ENCODE results near the gene MAN1A1.

The MAN1A1 gene

DNA sequence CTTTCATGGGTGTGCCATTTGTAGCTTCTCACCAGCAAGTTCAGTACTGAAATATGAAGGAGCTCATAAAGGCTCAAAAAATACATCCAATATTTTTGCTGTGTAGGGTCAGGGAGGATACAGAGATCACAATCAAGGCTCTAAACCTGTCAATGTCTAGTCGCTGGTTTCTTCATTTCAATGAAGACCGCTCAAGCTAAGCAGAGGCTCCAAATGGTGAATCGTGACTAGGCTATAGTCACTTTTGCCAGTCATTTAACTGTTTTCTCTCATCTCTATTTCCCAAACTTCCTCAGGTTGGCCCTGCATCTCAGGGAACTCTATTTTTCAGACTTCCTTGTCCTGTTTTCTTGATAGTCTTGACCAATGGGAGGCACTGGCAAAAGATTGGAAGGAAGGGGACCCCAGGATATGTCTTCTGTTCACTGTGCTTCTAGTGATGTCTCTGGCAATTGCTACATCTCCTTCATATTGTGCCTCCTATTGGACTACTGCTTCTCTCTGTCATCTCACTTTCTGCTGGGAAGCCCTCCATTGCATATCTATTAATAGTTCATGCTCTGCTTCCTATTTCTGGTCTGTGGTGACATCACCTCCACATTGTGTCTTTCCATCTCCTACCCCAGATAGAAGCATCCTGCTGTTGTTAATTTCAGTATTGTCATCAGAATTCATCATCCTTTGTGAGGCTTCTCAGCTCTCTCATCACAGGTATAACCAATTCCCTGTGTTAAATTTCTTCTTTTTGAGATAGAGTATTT is 183.4 kb downstream of the MAN1A1 start:
- TF ChIP-seq, protein P1, sequence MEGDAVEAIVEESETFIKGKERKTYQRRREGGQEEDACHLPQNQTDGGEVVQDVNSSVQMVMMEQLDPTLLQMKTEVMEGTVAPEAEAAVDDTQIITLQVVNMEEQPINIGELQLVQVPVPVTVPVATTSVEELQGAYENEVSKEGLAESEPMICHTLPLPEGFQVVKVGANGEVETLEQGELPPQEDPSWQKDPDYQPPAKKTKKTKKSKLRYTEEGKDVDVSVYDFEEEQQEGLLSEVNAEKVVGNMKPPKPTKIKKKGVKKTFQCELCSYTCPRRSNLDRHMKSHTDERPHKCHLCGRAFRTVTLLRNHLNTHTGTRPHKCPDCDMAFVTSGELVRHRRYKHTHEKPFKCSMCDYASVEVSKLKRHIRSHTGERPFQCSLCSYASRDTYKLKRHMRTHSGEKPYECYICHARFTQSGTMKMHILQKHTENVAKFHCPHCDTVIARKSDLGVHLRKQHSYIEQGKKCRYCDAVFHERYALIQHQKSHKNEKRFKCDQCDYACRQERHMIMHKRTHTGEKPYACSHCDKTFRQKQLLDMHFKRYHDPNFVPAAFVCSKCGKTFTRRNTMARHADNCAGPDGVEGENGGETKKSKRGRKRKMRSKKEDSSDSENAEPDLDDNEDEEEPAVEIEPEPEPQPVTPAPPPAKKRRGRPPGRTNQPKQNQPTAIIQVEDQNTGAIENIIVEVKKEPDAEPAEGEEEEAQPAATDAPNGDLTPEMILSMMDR (conservative IDR thresholded peaks at IDR 0.05) = no peak
- H3K27ac ChIP-seq = no peak overlapping the region

DNA sequence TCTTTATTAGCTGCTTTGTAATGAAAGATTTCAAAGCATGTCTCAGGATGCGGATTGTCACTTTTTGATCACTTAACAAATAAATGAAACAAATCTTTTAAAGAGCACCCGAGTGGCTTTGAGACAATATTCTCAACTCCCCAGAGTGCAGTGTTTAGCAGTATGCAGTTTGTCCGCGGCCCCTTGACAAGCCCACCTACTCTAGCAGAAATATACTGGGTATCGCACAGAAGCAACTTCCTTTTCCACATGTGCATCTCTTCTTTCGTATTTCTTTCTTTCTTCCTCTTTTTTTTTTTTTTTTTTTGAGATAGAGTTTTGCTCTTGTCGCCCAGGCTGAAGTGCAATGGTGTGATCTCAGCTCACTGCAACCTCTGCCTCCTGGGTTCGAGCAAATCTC is 186.6 kb downstream of the MAN1A1 start:
- TF ChIP-seq, protein P1 (conservative IDR thresholded peaks at IDR 0.05) = no peak
- H3K27ac ChIP-seq = no peak overlapping the region

DNA sequence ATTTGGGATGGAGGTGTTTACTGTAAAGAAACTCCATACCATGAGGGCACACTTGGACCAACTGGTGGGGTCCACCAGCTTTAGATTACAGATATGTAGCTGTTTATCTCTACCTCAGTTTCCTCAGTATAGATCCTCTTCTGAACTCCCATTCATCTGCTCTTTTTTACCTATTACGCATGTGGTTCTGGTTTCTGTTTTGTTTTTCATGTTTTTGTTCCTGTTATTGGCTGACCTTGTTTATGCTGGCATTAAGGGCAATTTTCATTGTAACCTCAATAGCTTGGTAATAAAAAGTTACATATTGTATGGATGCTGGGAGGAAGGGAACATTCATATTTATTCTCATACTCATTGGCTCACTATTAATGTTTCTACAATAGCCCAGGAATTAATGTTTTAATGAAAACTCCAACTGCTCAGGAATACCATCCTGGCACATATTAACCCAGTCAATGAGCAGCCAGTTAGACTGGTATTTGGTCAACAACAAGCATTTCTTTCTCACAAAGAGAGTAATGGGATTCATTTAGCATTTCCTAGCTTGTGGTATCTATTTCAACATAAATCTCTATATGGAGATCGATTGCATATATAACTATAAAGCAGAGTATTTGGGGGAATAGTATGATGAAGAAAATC is 187.3 kb downstream of the MAN1A1 start:
- H3K27ac ChIP-seq = no peak overlapping the region
- TF ChIP-seq, protein P1 (conservative IDR thresholded peaks at IDR 0.05) = no peak

DNA sequence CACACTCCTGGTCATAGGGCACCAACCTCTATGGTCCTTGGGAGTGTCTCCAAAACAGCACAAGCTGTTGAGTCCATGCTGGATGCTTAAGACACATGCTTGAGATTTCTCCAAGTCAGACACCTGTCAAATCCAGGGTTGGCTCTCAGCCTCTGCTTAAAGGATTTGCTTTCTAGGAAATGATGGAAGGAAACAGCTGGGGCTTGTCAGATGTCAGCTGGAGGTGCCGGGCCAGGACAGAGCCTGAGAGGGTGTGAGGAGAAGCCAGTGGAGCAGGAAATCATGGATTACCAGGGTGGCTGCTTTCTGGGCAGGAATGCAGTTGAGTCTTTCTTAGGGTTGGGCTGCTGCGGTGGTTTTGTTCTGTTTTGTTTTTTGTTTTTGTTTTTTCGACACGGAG is 188.1 kb downstream of the MAN1A1 start:
- TF ChIP-seq, protein P1 (conservative IDR thresholded peaks at IDR 0.05) = no peak
- H3K27ac ChIP-seq = no peak overlapping the region

DNA sequence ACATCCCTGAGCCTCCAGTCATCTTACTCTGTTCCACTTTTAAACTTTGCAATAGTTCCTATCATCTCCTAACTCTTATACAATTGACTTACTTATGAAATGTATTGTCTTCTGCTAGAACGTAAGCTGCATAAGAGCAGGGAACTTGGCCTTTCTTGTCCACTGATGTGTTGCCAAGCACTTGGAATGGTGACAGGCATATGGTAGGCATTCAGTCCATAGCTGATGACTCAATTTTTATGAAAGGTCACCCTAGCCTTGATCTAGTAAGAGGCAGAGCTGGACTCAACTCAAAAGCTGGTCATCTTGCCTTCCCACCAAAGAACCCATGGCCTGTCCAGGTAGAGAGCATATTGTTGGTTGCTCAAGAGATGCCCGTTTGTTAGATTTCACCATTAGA is 188.7 kb downstream of the MAN1A1 start:
- no peak overlapping the region for H3K27ac ChIP-seq
- TF ChIP-seq, protein P1 (conservative IDR thresholded peaks at IDR 0.05) = no peak

DNA sequence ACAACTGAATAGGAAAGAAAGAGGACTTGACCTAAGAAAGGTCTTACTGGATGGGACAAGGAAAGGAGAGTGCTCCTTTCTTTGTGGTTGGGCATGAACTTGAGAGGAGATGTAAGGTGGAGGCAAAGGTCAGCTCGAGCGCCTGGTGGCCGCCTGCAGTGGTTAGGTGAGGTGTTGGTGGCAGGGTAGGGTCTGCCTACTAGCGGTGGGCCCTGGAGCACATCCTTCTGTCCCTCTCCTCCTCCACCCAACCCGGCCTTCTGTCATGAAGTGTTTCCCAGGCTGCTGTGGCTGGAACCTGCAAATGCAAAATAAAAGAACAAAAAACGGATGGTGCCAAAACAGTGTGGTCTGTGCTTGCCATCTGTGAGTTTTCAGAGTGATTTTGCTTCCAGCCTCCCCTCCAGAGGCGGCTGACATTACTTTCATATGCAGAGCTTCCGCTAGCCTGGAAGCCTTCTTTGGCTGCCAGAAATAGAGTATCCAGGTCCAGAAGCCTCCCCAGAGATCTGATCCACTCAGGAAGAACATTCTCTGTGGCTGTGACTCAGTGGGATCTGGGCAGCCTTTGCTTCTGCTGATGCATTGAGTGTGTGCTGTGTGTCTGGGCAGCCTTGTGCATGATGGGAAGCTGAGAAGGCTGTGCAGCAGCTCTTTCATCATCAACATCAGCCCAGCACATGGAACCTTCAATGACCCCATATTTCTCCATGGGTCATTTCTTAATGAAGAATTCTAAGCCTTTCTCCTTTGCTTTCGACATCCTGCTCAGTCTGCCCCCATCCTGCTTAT is 191.3 kb downstream of the MAN1A1 start:
- no peak overlapping the region for H3K27ac ChIP-seq
- TF ChIP-seq, protein P1 (conservative IDR thresholded peaks at IDR 0.05) = no peak

DNA sequence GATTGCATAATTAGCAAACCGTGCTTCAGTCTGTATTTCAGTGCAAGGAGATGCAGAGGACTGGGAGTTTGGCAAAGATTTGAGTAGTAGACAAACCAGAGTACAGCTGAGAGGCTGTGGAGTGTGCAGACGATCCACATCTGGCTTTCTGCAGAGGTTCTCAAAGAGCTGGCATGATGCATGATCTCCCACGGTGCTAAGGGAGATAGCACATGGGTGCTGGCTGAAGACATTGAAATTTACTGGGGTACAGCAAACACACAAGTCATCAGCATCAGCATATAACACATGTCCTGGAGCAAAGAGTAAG is 192.1 kb downstream of the MAN1A1 start:
- TF ChIP-seq, protein P1 (conservative IDR thresholded peaks at IDR 0.05) = no peak
- H3K27ac ChIP-seq = peak overlapping the region; percentile 61
